Ectodermal cell (in vitro differentiated cells): ENCODE measurements around the gene DCTN2.

ENCODE experiments used
- H3K27ac ChIP-seq: 2 replicates; pipeline ENCODE4 v1.7.0; 2013; ENCODE audit warnings: mild to moderate bottlenecking, low read depth, low read length; ENCODE audit not compliant: insufficient read depth, poor library complexity, severe bottlenecking
- H3K27me3 ChIP-seq: 2 replicates; pipeline ENCODE4 v1.7.0; 2013; ENCODE audit warnings: mild to moderate bottlenecking, low read length; ENCODE audit not compliant: insufficient read depth, control insufficient read depth, poor library complexity, severe bottlenecking
- H3K36me3 ChIP-seq: one replicate; pipeline ENCODE4 v1.7.0; 2013; ENCODE audit warnings: low read length; ENCODE audit not compliant: control insufficient read depth, insufficient read depth
- H3K4me1 ChIP-seq: one replicate; pipeline ENCODE4 v1.7.0; 2013; ENCODE audit warnings: low read length; ENCODE audit not compliant: control insufficient read depth, insufficient read depth
- H3K4me3 ChIP-seq: 2 replicates; pipeline ENCODE4 v1.7.0; 2013; ENCODE audit warnings: low read depth, low read length, control low read depth; ENCODE audit not compliant: insufficient read depth
- H3K9me3 ChIP-seq: 2 replicates; pipeline ENCODE4 v1.7.0; 2013; ENCODE audit warnings: mild to moderate bottlenecking, low read length, moderate library complexity; ENCODE audit not compliant: control insufficient read depth
- WGBS, 2 experiments: methylation state at CpG; one replicate each; pipeline ENCODE4 v1.1.7; 2013; ENCODE audit warnings: missing lambda C conversion rate in 2 of 2; 5-methylcytosine and 5-hydroxymethylcytosine counted together

DCTN2 gene

DNA sequence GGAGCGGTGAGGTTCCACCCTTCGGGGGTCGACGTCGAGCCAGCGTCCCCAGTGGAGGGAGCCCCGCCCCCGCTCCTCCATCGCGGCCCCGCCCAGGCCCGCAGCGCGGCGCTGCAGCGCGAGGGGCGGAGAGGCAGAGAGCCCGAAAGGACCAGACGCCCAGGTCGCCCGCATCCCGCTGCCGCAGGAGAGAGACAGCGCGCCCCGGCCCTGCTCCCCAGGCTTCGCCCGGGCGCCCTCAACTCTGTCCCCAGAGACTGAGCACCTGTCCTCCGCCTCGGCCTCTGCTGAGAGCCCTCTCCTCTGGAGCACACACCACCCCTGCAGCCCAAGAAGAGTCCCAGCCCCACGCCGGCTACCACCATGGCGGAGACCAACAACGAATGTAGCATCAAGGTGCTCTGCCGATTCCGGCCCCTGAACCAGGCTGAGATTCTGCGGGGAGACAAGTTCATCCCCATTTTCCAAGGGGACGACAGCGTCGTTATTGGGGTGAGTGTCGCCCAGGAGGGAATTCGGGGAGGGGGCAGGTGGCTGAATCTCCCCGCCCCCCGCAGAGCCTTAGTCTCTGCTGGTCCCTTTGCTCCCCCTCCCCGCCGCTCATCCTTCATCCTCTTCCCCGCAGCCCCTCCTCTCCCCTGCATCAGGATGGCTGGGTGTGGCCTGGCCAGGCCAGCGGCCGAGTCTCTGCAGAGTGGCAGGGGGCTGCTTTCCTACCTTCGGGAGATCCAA is 3.1 kb upstream of the DCTN2 start, which contains the start of gene KIF5A:
KIF5A (plus strand) TSS at position 136 of the 732 bp plus-strand sequence; CDS start at position 364, 228 bp downstream.
- H3K4me3 ChIP-seq, result peak within 1 kb of the TSS; percentile 66
- H3K9me3 ChIP-seq, result no peaks in the 10 kb centered on the region
- no peak within 1 kb of the TSS for H3K27ac ChIP-seq
- no peaks in the 10 kb centered on the region for H3K36me3 ChIP-seq
- 0% methylated on average over 52 of the region's 52 CpGs for WGBS, 2 experiments
- H3K27me3 ChIP-seq, result peaks cover 33% of the 10 kb centered on the region
- peaks cover 32% of the 10 kb centered on the region for H3K4me1 ChIP-seq

DNA sequence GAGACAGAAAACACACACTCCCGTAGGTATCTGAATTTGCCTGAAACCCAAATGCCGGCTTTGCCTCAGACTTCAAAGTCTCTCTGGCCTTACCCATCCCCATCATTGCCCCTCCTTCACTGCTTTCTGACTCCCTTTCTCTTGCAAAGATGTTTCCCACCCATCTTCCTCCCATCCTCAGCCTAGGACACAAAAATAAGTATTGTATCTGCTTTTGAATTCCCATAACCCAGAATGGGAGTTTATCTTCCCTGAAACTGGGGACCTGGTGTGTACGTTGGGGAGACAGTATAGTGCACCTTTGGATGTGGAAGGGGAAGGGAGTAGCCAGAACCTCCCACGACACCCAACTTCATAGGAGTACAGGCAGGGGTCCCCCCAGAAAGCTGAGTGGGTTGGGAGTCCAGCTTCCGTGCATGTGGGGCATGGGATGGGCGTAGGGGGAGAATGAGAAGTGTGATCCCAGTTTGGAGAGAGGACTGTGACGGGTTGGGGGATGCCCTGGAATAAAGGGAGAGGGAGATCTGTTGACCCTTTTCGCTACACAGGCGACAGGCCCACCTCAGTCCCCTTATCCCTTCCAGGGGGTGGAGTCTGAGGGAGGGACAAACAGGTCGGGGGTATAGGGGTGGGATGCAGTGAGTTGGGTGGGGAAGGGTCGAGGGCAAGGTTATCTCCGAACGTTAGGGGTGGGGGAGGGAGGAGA is 2.4 kb upstream of the DCTN2 start:
- WGBS, 2 experiments, result 31 to 34% methylated on average over 13 of the region's 13 CpGs
- Histone ChIP-seq H3K27ac (no peak overlapping the region), H3K4me3 (peak overlapping the region; percentile 66), H3K36me3 (no peaks in the 10 kb centered on the region), H3K4me1 (peaks cover 32% of the 10 kb centered on the region), H3K9me3 (no peaks in the 10 kb centered on the region), H3K27me3 (peaks cover 33% of the 10 kb centered on the region)

DNA sequence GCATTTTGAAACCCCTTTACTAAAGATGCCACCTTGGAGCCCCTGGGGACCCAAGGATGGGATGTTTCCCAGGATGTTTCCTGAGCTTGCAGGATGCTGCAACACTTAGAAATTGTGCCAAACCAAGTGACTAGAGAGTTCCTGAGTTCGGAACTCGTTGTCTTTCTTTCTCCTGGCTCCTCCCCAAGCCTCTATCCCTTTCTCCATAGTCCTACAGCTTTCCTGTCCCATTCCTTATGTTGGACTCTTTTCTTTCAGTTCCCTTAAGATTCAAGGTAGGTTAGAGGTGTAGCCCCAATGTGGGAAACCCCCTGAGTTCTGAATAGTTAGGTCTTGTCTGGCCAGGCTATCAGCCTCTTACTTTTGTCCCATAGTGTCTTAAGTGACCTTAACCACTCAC is 1.5 kb upstream of the DCTN2 start:
- 72 to 88% methylated on average over 2 of the region's 2 CpGs for WGBS, 2 experiments
- H3K36me3 ChIP-seq, result no peaks in the 10 kb centered on the region
- H3K4me1 ChIP-seq, result peaks cover 28% of the 10 kb centered on the region
- H3K27ac ChIP-seq, result no peak overlapping the region
- H3K4me3 ChIP-seq, result no peak overlapping the region
- H3K9me3 ChIP-seq, result no peaks in the 10 kb centered on the region
- H3K27me3 ChIP-seq, result peaks cover 33% of the 10 kb centered on the region

DNA sequence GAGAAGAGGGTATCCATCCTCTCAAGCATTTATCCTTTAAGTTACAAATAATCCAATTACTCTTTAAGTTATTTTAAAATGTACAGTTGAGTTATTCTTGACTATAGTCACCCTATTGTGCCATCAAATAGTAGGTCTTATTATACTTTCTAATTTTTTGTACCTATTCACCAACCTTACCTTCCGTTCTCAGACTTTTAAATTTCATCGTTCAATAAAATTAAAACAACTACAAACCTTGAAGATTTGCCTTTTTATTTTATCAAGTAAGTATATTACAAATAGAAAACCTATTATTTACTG is 972 bp upstream of the DCTN2 start:
- H3K9me3 ChIP-seq, result no peaks in the 10 kb centered on the region
- no peaks in the 10 kb centered on the region for H3K36me3 ChIP-seq
- no peak overlapping the region for H3K4me3 ChIP-seq
- no peak overlapping the region for H3K27ac ChIP-seq
- H3K27me3 ChIP-seq, result peaks cover 33% of the 10 kb centered on the region
- peaks cover 23% of the 10 kb centered on the region for H3K4me1 ChIP-seq
- WGBS, 2 experiments, result 80 to 100% methylated on average over 1 to 2 of the region's 2 CpGs

DNA sequence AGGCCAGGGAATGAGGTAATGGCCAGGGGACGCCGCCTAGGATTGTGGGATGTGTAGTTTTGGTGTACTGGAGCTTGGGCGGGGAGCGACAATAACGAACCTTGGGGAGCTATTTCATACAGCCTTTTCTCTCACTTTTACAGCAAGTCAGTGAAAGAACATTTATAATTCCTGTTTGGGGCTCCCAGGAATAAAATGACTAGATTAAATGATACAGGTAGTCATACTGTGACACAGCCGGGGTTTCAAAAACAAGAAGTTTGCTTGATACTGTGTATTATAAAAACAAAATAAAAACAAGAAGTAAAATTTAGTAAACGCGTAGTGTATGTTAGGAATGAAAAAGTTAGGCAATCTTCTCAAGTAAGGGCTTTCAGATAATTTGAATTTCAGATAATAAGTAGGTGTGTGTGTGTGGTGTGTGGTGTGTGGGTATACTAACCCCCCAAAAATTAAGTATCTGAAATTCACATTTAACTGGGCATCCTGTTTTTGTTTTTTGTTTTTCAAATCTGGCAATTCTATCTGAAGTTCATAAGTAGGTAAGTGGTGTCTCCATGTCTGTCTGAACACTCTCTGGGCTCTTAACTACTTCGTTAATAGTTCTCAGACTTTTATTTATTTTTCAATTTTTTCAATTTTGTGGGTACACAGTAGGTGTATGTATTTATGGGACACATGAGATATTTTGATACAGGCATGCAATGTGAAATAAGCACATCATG is 458 bp upstream of the DCTN2 start:
- Histone ChIP-seq H3K36me3 (no peaks in the 10 kb centered on the region), H3K27me3 (peaks cover 33% of the 10 kb centered on the region), H3K4me1 (peaks cover 21% of the 10 kb centered on the region), H3K9me3 (no peaks in the 10 kb centered on the region), H3K4me3 (peak overlapping the region; percentile 71), H3K27ac (no peak overlapping the region)
- 22 to 23% methylated on average over 5 to 7 of the region's 9 CpGs for WGBS, 2 experiments

DNA sequence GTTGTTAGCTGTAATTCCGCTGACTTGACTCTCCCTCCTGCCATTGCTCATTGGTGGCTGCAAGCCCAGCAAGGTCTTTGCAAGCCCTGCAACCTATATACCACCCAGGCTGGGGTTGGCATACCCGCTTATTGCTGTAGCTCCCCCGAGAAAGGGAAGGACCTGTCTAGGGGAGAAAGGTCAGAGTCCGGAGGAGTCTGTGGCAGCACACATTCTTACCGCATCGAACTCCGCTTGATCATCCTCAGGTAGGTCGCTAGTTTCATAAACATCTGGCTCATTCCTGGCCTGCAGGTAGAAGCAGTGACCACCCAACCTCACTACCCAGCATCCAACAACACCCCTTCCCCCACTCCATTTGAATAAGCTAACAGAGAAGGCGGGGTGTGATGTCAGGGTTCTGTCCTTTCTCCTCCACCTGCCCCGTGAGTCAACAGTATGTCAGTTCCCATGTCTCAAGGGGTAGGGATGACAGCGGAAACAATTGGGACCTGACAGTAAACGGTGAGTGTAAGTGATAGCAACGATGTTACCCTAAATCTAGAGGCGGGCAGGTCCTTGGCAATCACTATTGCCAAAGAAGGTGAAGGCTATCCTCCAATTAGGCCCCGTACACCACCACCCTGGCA is 1.1 kb downstream of the DCTN2 start:
- WGBS, 2 experiments, result 67 to 70% methylated on average over 15 of the region's 15 CpGs

DNA sequence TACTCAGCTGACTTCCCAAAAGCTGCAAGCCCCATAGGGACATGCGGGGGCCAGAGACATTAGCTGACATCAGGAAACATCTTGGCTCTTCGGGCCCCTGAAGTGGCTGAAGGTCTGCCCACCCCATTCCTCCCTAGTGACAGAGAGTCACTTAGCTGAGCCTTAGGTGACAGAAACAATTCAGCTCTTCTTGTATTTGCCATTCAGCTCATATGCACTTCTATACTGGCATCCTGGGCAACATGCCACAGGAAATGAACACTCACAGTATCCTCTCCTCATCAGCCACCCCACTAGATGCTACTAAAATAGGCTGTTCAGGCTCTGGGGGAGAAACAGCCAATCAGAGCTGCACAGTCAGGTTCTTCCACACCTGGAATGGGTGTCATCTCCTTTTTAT is 3.4 kb downstream of the DCTN2 start:
- WGBS, 2 experiments, result 95 to 96% methylated on average over 2 of the region's 2 CpGs
- peaks cover 11% of the 10 kb centered on the region for H3K27me3 ChIP-seq
- peaks cover 10% of the 10 kb centered on the region for H3K36me3 ChIP-seq
- H3K4me1 ChIP-seq, result peaks cover 5% of the 10 kb centered on the region
- H3K4me3 ChIP-seq, result no peak overlapping the region
- no peak overlapping the region for H3K27ac ChIP-seq
- H3K9me3 ChIP-seq, result no peaks in the 10 kb centered on the region

More for the DNA sequence above, 1.1 kb downstream of the DCTN2 start:
- H3K27me3 ChIP-seq, result peaks cover 33% of the 10 kb centered on the region
- no peak overlapping the region for H3K27ac ChIP-seq
- H3K4me3 ChIP-seq, result peak overlapping the region; percentile 71
- H3K36me3 ChIP-seq, result peaks cover 5% of the 10 kb centered on the region
- no peaks in the 10 kb centered on the region for H3K9me3 ChIP-seq
- H3K4me1 ChIP-seq, result peaks cover 7% of the 10 kb centered on the region

DNA sequence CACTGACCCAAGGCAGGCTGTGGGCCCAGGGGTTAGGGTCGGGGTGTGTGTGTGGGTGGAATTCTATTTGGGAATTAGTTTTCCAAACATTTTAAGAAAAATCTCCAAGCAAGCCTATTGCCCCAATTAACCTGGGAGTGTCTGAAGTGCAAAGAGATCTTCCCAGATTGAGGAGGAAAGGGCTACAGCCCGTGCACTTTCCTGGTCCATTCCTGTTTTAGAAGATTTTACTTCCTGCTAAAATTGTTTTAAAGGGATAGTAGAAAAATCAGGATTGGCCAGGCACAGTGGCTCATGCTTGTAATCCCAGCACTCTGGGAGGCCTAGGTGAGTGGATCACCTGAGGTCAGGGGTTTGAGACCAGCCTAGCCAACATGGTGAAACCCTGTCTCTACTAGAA is 5.3 kb downstream of the DCTN2 start:
- no peaks in the 10 kb centered on the region for H3K9me3 ChIP-seq
- no peaks in the 10 kb centered on the region for H3K27me3 ChIP-seq
- WGBS, 2 experiments, result 81 to 100% methylated on average over 2 of the region's 2 CpGs
- peaks cover 5% of the 10 kb centered on the region for H3K4me1 ChIP-seq
- no peak overlapping the region for H3K27ac ChIP-seq
- H3K4me3 ChIP-seq, result no peak overlapping the region
- H3K36me3 ChIP-seq, result peaks cover 10% of the 10 kb centered on the region

DNA sequence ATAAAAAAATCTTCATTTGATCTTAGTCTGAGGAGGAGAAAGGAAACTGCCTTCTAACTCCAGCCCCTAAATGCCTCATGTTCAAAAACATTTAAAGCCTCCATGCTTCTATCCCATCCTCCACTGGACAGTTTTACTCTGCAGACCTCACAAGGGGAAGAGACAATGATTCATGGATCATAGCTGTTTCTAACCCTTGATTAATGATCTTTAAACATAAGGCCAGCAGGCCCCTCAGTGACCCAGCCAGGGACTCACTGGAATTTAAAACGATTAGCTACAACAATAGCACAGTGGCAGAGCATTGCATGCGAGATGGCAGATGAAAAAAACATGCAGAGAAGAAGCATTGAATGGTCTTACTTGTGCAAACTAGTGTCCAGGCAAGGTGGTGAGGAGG is 6.0 kb downstream of the DCTN2 start:
- no peaks in the 10 kb centered on the region for H3K9me3 ChIP-seq
- no peak overlapping the region for H3K4me3 ChIP-seq
- no peaks in the 10 kb centered on the region for H3K27me3 ChIP-seq
- H3K27ac ChIP-seq, result no peak overlapping the region
- H3K36me3 ChIP-seq, result peaks cover 10% of the 10 kb centered on the region
- H3K4me1 ChIP-seq, result peaks cover 1% of the 10 kb centered on the region
- WGBS, 2 experiments, result 90 to 91% methylated on average over 2 of the region's 2 CpGs
